Kidney glomerular epithelial cell (primary cell): ENCODE measurements around the gene TBC1D14.

Experiments used
- DNase-seq: peaks from one replicate; lab custom pipeline; 2025; lab: John Stamatoyannopoulos, UW

TBC1D14 gene

DNA sequence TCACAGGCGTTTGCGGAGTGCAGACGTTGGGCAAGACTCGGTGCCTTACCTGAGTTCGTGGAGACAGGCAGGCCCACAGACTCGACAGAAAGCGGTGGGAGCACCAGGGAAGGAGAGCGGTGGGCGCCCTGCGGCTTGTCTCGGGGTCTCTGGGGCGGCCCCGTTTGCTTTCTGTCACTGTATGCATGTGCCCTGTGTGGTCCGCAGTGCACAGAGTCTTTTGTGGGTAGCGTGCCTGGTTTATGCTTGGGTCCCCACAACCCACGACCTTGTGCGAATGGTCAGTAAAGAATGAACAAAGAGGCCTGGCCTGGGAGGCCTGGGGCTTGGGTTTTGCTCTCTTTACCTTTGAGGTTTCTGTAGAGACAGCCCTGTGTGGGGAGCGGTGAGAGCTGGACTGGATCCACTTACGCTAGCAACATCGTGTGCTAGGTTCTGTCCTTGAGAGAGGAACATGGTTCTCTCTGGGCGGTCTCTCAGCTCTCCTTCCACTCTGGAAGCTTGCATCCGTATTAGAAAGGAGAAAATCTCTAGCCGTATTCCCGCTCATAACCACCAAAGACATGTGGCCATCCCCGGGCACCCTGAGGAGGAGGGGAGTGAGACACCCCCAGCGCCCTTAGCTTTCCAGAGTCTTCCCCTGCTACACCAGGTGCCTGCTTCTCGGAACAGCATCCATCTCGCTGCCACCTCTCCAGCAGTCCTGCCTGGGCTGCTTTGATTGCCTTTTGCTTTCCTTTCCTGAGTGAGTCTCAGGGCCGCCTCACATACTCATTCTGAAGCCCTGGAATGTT is 134.7 kb downstream of the TBC1D14 start:
- DNase-seq = no peak

- DNase-seq = no peak
Observed at GRCh38 chr4:7045553-7045952, 135.9 kb downstream of the TBC1D14 start.

DNA sequence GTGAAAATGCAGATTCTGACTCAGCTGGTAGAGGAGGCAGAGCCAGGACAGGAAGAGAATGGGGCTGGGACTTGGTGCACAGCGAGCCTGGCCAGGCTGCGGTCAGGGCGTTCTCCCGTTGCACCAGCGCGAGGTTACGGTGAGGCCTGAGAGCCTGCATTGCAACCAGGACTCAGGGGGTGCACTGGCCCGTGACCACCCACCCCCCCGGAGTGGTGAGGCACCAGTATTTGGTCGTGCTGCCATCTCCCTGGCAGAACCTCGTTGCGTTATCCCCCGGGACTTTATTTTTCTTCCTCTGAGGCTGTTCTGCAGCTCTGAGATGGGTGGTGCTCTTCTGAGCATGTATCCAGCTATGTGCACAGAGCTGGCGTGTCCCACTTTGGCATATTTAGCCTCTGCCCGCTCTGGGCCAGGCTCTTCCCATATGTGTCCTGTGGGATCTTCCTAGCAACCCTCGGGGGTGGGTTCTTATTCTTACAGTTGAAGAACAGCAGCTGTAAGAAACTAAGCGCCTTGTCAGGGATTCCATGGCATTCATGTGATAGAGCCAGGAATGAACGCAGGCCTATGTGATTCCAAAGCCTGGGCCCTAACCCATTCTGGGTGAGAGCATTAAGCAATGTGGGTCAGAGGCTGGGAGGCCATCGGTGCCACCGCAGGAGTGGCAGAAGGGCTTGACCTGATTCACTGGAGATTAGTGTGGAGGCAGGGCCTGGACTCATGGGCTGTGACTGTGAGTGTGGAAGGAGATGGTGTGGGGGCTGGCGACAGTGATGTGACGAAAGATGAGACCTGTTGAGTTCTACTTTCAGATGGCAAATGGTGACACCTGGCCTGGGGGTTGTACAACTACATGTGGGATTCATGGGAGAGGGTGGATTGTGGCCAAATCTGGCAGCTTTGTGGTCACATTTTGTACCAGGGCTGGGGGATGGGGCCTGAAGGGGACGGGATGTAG is 136.6 kb downstream of the TBC1D14 start:
- DNase-seq = peak; percentile 9

- DNase-seq = no peak
Observed at GRCh38 chr4:7046971-7047370, 137.3 kb downstream of the TBC1D14 start.

GRCh38 chr4:7048642-7049041 is 139.0 kb downstream of the TBC1D14 start:
- peak; percentile 26 for DNase-seq

DNA sequence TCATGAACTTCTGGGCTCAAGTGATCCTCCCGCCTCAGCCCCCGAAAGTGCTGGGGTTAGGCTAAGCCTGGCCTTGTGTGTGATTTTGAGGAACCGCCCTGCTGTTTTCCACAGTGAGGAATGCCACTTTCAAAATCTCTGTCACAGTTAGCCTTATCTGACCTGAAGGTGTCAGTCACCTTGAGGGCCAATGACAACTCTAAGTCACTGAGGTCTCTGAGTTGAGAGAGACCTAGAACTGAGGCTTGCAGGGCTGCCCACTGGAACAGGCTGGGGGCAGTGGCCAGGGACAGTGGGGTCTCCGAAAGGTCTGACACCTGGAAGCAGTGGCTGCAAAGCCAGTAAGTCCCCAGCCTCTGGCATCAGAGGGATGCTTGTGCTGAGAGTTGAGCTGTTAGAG is 139.7 kb downstream of the TBC1D14 start:
- no peak for DNase-seq

- DNase-seq = no peak
Observed at GRCh38 chr4:7049739-7050138, 140.1 kb downstream of the TBC1D14 start.

DNA sequence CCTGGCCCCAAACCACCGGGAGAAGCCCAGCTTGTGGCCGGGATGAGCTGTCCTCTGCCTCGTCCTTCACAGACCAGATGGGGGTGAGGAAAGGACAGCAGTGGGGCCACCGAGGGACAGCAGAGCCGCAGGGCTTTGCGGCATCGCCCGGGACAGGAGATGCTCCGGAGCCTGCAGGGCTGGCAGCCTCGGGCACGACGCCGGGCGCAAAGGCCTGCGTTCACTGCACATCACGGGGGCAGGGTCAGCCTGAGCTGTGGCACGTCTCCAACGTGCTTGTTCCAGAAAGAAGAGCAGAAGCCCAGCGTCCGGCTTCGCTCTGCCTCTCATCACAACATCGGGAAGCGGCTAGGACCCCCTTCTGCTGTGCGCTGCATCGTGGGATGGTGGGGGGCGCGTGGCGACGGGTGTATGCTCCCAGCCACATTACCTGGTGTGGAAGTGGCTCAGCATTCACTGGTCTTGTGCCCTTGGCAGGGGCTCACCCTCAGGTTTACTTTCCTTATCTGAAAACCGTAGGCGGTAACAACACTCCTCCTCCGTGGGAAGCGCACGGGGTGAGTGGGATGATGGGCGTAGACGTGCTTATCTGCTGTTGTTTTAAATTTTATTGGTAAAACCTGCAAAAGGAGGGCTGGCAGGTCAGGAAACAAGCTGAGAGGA is 141.0 kb downstream of the TBC1D14 start:
- DNase-seq = no peak

- DNase-seq = no peak
Observed at GRCh38 chr4:7051144-7051495, 141.5 kb downstream of the TBC1D14 start.

- no peak for DNase-seq
Observed at GRCh38 chr4:7051905-7052304, 142.3 kb downstream of the TBC1D14 start.

DNA sequence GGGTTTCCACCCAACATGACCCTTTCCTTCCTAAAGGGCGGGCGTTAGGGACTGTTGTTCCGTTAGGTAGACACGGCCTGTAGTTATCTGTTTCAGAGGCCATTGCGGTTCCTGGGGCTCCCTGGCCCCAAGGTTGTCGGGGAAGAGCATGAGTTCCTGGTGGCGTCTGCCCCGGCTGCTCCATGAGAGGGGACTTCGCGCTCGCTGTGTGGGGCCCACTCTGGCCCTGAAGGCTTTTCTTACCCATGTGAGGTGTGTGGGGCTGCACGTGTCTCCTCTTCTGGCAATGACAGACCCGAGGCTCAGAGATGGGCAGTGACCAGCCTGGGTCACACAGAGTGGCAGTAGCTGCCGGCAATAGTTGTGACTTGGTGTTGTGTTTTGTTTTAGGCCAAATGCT is 142.7 kb downstream of the TBC1D14 start:
- DNase-seq = no peak

GRCh38 chr4:7052923-7053715 is 143.5 kb downstream of the TBC1D14 start:
- DNase-seq = no peak

DNA sequence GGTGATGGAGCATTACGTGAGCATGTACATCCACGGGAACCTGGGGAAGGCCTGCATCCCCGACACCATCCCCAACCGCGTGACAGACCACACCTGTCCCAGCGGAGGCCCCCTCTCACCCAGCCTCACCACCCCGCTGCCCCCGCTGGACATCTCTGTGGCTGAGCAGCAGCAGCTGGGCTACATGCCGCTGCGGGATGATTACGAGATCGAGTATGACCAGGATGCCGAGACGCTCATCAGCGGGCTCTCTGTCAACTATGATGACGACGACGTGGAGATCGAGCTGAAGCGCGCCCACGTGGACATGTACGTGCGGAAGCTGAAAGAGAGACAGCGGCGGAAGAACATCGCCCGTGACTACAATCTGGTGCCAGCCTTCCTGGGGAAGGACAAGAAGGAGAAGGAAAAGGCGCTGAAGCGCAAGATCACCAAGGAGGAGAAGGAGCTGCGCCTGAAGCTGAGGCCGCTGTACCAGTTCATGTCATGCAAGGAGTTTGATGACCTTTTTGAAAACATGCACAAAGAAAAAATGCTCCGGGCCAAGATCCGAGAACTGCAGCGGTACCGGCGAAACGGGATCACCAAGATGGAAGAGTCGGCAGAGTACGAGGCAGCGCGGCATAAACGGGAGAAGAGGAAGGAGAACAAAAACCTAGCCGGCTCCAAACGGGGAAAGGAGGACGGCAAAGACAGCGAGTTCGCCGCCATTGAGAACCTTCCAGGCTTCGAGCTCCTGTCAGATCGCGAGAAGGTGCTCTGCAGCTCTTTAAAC is 144.7 kb downstream of the TBC1D14 start:
- DNase-seq = no peak

GRCh38 chr4:7055111-7055989 is 145.7 kb downstream of the TBC1D14 start:
- no peak for DNase-seq

DNA sequence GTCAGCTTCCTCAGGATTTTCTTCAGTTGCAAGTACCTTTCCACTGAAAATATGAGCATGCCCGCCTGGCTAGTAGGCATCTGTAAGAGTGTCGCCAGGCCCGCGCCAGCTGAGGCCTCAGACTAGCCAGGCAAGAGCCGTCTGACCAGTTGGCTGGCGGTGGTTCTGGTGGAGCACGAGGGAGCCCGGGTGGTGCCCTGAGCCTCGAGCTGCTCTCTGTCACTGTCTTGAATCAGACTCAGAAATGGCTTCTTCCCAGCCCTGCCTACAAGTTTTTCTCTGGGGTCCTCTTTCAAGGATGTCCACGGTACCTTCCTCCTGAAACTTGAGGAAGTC is 146.3 kb downstream of the TBC1D14 start:
- DNase-seq = no peak

DNA sequence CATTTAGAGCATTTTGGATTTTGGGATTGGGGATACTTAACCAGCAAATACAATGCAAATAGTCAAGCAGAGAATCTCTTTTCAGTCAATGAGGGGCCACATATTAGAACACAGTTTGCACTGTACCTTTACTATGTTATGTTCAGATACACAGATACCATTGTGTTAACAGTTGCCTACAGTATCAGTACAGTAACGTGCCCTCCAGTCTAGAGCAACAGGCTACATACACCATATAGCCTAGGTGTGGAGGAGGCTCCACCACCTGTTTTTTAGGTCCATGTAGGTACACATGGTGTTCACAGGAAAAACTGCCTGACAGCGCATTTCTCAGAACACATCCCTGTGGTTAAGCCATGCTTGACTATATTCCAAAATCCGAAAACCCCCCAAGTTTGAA is 149.2 kb downstream of the TBC1D14 start:
- DNase-seq = no peak

DNA sequence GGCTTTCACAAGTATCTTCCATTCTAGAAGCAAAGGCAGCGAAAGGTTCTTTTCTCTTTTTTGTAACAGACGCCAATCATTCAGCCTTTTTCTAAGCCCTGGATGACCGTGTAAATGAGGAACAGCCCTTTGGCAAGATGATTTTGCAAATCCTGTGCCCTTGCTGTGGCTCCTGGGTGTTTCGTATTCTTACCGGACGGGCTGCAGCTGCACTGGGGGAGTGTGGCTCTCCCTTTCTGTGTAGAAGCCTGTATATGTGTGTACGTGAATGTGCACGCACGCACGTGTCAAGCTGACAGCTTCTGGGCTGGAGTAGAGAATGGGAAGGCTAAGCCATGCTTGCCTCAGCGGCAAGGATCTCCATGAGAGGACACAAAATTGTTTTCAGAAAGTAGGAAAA is 150.0 kb downstream of the TBC1D14 start:
- DNase-seq = no peak

DNA sequence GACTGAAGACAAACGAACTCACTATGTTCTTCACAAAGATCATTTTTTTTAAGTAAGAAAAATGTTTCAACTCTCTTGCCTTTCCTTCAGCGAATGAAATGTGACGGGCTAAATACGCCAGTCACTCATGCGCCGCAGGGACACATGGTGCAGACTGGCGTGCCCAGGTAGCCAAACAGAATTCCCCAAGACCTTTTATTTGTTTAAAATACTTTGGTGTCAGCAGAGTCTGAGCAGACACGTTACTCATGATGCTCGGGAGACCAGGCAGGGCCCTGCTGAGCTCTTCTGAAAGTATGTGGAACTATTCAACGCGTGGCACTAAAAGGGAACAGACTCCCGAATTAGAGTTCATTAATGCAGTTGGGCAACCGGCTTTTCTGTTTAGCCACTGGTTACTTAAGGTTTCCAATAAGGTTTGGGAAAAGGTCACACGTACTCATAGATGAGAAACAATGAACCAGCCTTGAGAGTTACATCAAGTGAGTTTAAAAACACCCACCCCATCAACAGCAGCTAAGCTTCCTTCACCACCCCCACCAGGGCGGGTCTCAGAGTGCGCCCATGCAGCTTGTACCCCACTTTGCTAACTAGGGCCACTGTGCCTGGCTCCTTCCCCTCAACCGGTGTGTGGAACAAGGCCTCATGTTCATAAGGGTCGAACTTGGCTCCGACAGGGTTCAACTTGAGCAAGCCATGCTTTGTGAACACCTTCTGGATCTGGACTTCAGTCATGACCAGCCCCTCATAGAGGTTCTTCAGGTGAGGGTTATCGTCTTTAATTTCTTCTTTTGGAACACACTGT is 150.9 kb downstream of the TBC1D14 start:
- DNase-seq = no peak

GRCh38 chr4:7061815-7062214 is 152.2 kb downstream of the TBC1D14 start:
- no peak for DNase-seq
